Adipocyte (in vitro differentiated cells): ENCODE measurements around the gene UNC45A.

ENCODE experiments used
- DNase-seq: peaks from one replicate; pipeline ENCODE4 v3.0.0-alpha.2; 2015; ENCODE audit warnings: low read depth
- H3K27me3 ChIP-seq: replicated peaks from 2 replicates; pipeline ENCODE4 v1.7.0; 2013; ENCODE audit warnings: mild to moderate bottlenecking, low read length, moderate library complexity; ENCODE audit not compliant: control insufficient read depth, insufficient read depth
- H3K36me3 ChIP-seq: 2 replicates; pipeline ENCODE4 v1.7.0; 2013; ENCODE audit warnings: low read length, mild to moderate bottlenecking, moderate library complexity; ENCODE audit not compliant: control insufficient read depth, insufficient read depth, severe bottlenecking
- H3K4me1 ChIP-seq: 2 replicates; pipeline ENCODE4 v1.7.0; 2013; ENCODE audit warnings: mild to moderate bottlenecking, low read length, moderate library complexity; ENCODE audit not compliant: control insufficient read depth, insufficient read depth
- H3K4me3 ChIP-seq: 2 replicates; pipeline ENCODE4 v1.7.0; 2013; ENCODE audit warnings: mild to moderate bottlenecking, low read length, moderate library complexity
- H3K9ac ChIP-seq: 2 replicates; pipeline ENCODE4 v1.7.0; 2013; ENCODE audit warnings: mild to moderate bottlenecking, low read length, moderate library complexity
- H3K9me3 ChIP-seq: 2 replicates; pipeline ENCODE4 v1.7.0; 2013; ENCODE audit warnings: mild to moderate bottlenecking, low read length, moderate library complexity; ENCODE audit not compliant: control insufficient read depth

UNC45A gene

DNA sequence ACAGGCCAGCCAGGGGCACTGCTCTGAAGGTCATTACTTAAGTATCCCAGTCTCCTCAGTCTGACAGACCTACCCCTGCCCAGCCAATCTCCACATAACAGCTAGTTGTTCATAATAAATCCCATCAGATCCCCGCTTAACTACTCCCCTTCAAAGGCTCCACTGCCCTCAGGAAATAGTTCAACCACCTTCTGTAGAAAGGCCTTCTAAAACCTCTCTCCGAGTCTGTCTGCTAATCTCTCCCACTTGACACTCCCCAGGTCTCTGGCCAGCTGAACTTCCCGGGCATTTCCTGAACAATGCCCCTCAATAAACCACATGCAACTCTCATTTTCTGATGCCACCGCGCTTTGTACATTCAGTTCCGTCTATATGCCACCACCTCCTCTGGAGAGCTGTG is 53.2 kb downstream of the UNC45A start:
- no peak for DNase-seq
- Histone ChIP-seq H3K36me3 (no peaks in the 10 kb centered on the region), H3K27me3 (no peaks in the 10 kb centered on the region), H3K4me3 (no peak overlapping the region), H3K4me1 (no peaks in the 10 kb centered on the region), H3K9me3 (no peaks in the 10 kb centered on the region), H3K9ac (no peak overlapping the region)

DNA sequence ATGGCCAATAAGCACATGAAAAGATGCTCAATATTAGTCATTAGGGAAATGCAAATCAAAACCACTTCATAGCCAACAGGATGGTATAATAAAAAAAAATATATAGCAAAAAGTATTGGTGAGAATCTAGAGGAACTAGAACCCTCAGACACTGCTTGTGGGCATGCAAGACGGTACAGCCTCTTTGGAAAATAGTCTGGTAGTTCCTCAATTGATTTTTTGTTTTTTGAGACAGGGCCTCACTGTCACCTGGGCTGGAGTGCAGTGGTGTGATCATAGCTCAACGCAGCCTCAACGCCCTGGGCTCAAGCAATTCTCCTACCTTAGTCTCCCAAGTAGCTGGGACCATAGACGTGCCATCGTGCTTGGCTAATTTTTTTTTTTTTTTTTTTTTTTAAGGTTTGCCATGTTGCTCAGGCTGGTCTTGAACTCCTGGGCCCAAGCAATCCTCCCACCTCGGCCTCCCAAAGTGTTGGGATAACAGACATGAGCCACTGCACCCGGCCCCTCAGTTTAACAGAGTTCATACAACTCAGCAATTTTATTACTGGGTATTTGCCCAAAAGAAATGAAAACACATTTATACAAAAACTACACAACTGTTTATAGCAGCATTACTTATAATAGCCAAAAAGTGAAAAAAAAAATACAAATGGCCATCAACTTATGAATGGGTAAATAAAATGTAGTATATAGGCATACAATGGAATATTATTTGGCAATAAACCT is 54.1 kb downstream of the UNC45A start:
- DNase-seq: no peak
- Histone ChIP-seq H3K4me1 (no peaks in the 10 kb centered on the region), H3K27me3 (no peaks in the 10 kb centered on the region), H3K9ac (no peak overlapping the region), H3K9me3 (no peaks in the 10 kb centered on the region), H3K4me3 (no peak overlapping the region), H3K36me3 (no peaks in the 10 kb centered on the region)

DNA sequence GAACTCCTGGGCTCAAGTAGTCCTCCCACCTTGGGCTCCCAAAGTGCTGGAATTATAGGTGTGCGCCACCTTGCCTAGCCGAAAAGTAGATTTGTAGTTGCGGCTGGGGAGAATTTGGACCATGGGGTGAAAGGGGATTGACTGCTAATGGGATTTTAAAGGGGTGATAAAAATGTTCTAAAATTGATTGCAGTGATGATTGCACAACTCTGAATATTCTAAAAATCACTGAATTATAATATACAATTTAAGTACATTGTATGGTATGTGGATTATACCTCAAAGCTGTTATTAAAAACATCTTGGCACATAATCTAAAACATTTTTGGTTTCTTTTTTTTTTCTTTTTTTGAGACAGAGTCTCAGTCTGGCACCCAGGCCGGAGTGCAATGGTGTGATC is 55.4 kb downstream of the UNC45A start:
- H3K27me3 ChIP-seq: no peaks in the 10 kb centered on the region
- H3K9me3 ChIP-seq: no peaks in the 10 kb centered on the region
- no peak for DNase-seq
- no peak overlapping the region for H3K4me3 ChIP-seq
- H3K4me1 ChIP-seq: peaks cover 4% of the 10 kb centered on the region
- no peak overlapping the region for H3K9ac ChIP-seq
- H3K36me3 ChIP-seq: no peaks in the 10 kb centered on the region

DNA sequence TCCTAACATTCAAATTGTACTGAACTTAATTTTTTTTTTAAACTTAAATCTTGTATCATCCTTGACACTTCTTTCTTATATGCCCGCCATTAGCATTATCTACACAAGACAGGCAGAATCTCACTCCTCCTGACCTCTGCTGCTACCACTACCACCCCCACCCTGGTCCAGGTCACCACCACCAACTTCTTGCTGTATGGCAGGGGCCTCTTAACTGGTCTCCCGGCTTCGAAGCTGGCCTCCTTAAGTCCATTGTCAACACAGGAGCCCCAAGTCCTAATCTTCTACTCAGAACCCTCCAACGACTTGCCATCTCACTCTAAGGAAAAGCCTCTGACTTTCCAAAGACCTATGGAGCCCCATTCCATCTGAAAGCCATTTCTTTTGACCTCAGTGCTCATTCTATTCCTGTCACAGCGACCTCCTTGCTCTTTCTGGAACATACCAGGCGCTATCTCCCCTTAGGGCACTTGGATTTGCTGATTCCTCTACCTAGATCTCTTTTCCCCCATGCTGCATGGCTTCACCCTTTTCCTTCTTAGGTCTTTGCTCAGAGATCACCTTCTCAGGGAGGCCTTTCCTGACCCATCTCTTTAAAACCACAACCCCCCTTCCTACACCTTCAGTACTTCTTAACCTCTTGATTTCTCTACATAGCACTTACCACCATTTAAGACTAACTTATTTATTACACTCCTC is 56.7 kb downstream of the UNC45A start:
- DNase-seq: no peak
- peaks cover 4% of the 10 kb centered on the region for H3K4me1 ChIP-seq

DNA sequence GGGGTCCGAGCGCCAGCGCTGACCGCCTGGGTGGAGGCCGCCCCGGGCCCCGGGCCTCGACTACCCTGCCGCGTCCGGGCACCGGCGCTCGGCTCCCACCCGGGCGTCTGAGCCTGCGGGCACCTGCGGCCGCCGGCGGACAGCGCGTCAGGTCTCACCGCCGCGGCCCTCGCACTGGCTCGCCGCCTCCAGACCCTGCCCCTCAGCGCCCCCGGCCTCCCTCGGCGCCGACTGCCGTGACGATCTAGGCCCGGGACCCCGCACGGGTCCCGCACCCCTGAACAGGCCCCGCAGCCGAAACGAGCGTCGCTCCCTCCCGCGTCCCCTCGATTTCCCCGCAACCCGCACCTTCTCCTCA is 59.0 kb downstream of the UNC45A start:
- H3K4me3 ChIP-seq: peak overlapping the region; percentile 97
- no peaks in the 10 kb centered on the region for H3K9me3 ChIP-seq
- H3K9ac ChIP-seq: peak overlapping the region; percentile 84
- H3K4me1 ChIP-seq: peaks cover 4% of the 10 kb centered on the region
- peak; percentile 55 for DNase-seq
- H3K36me3 ChIP-seq: peaks cover 14% of the 10 kb centered on the region
- H3K27me3 ChIP-seq: no peaks in the 10 kb centered on the region

More for the DNA sequence above, 56.7 kb downstream of the UNC45A start:
- Histone ChIP-seq H3K9me3 (no peaks in the 10 kb centered on the region), H3K36me3 (no peaks in the 10 kb centered on the region), H3K4me3 (no peak overlapping the region), H3K9ac (no peak overlapping the region), H3K27me3 (no peaks in the 10 kb centered on the region)

DNA sequence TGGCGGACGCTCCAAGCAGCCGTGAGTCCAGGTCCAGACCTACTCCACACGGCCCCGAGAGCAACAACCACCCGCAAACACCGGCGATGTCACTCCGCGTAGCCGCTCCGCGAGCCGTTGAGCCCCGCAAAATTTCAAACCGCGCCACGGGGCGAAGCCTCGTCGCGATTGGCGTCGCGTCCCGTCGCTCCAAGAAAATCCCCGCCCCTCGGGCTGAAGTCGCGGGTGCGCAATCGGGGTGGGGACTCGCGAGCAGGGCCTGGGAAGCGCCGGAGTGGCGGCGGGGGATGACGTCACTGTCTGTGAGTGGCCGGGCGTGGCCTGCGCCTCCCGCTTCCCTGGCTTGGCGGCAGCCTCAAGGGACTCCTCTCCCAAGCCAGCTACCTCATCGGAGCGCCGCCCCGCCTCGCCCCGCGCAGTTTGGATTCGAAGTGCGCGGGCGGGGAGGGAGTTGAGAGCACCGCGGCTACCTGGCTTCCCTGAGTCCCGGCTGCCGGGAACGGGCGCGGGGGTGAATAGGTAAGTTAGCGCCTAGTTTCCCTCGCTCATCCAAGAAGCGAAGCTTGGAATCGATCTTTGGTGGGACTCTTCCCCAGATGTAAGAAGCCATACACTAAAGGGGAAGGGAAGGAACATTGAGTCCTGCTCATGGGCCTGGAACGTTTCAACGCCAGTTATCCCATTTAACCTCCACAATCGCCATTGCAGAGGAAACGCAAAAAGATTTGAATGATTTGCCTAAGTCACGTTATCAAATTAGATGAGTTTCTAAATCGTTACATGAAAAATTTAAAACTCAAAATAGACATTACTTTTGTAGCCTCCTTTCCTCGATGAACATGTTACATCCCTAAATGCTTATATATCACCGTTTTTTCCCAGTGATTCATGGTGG is 59.6 kb downstream of the UNC45A start, which contains the start of gene PRC1:
Gene PRC1 (minus strand): TSS at position 119 of the 895 bp plus-strand sequence. CDS start 118 bp downstream, at position 1.
- DNase-seq: peak; percentile 99
- H3K4me1 ChIP-seq: peaks cover 4% of the 10 kb centered on the region
- no peaks in the 10 kb centered on the region for H3K9me3 ChIP-seq
- peak within 1 kb of the TSS; percentile 97 for H3K4me3 ChIP-seq
- H3K27me3 ChIP-seq: no peaks in the 10 kb centered on the region
- H3K36me3 ChIP-seq: peaks cover 20% of the 10 kb centered on the region
- peak within 1 kb of the TSS; percentile 84 for H3K9ac ChIP-seq

DNA sequence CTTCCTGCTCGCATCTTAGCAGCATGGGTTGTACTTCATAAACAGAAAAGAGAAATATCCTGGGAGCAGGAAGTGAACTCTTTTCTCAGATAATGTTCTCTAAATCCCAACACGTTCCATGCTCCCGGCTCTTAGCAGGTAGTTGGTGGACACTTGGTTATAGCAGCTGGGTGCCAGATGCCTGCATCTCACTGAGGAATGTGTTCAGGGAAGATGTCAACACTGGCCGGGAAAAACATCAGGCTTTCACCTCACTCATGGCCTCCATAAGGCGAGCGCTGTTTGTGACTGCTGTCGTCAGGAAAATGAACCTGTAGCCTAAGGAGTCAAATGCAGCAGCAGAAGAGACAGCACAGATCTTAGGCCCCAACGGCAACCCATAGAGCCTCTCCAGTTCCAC is 63.7 kb downstream of the UNC45A start:
- H3K9ac ChIP-seq: no peak overlapping the region
- no peak for DNase-seq
- H3K27me3 ChIP-seq: no peaks in the 10 kb centered on the region
- no peak overlapping the region for H3K4me3 ChIP-seq
- peaks cover 54% of the 10 kb centered on the region for H3K36me3 ChIP-seq
- H3K4me1 ChIP-seq: peaks cover 4% of the 10 kb centered on the region
- H3K9me3 ChIP-seq: no peaks in the 10 kb centered on the region

DNA sequence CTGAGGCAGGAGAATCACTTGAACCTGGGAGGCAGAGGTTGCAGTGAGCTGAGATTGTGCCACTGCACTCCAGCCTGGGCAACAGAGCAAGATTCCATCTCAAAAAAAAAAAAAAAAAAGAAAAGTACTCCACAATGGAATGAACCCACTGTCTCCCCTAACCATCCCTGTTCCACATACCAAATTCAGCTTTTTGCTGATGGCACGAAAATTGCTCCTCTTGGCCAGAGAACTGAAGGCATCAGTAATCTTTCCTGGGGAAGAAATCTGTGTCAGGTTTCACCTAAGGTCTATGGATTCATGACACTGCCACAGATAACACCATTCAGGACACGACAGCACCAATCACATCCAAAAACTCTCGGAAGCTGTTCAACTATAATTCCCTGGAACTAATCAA is 66.1 kb downstream of the UNC45A start:
- no peaks in the 10 kb centered on the region for H3K4me1 ChIP-seq
- no peak for DNase-seq
- no peaks in the 10 kb centered on the region for H3K9me3 ChIP-seq
- H3K4me3 ChIP-seq: no peak overlapping the region
- H3K9ac ChIP-seq: no peak overlapping the region
- peaks cover 79% of the 10 kb centered on the region for H3K36me3 ChIP-seq
- H3K27me3 ChIP-seq: no peaks in the 10 kb centered on the region
